NCI-H345 (cell line): ENCODE results near the gene SLC39A13.

ENCODE experiments used
- DNase-seq: peaks from one replicate; lab custom pipeline; 2025; lab: John Stamatoyannopoulos, UW

The SLC39A13 gene

DNA sequence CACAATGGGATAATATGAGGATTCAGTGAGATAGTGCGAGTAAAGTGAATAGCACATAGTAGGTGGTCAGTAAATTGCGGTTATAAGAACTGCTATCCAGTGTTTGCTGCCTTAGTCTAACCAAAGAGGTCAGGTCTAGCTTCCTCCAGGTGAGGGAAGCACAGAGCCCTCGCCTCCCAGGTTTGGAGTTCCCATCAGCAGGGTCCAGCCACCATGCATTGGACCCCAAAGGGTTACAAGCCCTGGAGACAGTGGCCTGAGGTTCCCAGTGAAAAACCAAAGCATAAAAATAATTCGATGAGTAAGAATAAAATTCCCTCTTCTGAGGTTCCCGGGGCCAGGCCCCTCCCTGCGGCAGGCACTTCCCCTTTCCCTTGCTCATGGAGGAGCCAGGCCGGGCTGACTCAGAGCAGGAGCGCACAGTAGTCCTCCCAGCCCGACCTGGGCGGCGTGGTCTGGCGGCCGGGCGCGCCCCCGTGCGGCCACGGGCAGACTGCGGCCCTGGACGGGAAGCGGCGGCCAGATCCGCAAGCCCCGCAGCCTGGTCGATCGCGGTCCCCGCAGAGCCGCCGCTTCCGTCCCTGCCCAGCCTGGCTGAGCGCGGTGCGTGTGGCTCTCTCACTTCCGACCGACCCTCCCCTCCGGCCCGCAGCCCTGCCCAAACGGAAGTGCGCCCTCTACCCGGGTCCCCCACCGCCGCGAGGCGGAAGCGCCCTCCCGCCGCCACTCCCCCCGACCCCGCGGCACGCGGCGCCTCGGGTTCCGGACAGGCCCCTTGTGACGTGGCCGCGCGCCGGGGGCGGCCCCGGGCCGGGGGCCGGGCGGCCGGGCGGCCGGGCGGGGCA is at the start of gene SLC39A13:
Gene SLC39A13 (plus strand): TSS at position 845 of the 845 bp plus-strand sequence. CDS start 1,505 bp downstream, outside the sequence.
- peak; percentile 94 for DNase-seq

DNA sequence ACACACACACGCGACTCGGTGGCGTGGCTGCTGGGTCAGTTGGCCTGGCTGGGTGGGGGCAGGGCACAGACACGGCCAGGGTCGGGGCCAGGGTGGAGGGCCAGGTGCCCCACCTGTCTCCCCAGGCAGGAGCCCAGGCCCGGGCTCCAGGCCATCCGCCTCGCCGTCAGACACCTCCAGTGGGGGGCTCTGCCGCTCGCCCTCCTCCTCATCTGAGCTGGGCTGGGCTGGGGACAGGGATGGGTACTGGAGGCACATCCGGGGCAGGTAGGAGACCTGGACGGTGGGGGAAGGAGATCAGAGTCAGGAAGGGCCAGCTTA is 49.7 kb upstream of the SLC39A13 start:
- no peak for DNase-seq

- no peak for DNase-seq
Measured at GRCh38 chr11:47359162-47359561, 49.2 kb upstream of the SLC39A13 start.

GRCh38 chr11:47359586-47359985 is 48.8 kb upstream of the SLC39A13 start:
- no peak for DNase-seq

- no peak for DNase-seq
Measured at GRCh38 chr11:47360341-47360740, 48.0 kb upstream of the SLC39A13 start.

DNA sequence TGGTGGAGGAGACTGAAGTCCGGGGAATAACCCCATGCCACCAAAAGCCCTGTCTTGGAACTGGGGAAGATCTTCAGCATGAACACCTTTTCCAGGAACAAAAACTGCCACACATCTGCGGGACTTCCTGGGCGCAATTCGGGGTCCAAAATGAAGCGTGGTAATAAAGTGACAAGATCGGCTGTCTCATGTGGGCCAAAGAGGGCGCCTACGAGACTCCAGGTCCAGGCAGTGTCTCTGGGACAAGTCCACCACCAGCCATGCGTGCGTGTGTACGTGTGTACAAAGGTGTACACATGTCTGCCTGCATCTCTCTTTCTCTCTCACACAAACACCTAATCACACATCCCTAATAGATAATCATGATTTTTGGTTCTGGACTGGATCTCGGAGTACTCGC is 47.0 kb upstream of the SLC39A13 start:
- DNase-seq: no peak

GRCh38 chr11:47366020-47366490 is 42.3 kb upstream of the SLC39A13 start:
- DNase-seq: no peak

DNA sequence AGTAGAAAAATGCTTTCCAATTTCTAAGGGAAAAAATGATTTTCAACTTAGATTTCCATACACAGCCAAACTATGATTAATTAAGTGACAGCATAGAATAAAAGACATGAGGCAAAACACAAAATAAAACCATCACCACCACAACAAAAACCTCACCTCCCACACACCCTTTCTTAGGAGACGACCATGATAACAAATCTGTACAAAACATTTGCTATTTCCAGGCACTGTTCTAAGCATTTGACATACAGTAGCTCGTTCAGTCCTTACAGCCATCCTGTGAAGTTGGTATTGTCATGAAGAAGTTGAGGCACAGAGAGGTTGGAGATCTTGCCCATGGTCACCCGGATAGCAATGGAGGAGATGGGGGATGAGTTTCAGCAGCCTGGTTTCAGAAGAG is 38.7 kb upstream of the SLC39A13 start:
- DNase-seq: no peak

- no peak for DNase-seq
Measured at GRCh38 chr11:47372422-47372821, 36.0 kb upstream of the SLC39A13 start.

GRCh38 chr11:47373876-47374719 is 34.3 kb upstream of the SLC39A13 start:
- DNase-seq: peak; percentile 69

DNA sequence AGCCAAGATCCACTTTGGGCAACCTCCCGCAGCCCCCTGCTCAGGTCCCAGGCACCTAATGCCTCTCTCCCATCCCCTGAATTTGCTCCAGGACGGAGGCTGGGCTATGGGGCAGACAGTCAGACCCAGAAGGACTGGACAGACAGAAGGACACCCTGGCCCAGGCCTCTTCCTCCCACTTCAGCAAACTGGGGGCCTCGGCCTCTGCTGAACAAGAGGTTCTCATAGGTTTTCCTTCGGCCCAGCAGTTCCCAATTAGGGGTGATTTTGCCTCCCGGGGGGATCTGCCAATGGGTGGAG is 33.7 kb upstream of the SLC39A13 start:
- no peak for DNase-seq

GRCh38 chr11:47375020-47375419 is 33.4 kb upstream of the SLC39A13 start:
- DNase-seq: no peak

GRCh38 chr11:47375546-47376085 is 32.8 kb upstream of the SLC39A13 start:
- no peak for DNase-seq

DNA sequence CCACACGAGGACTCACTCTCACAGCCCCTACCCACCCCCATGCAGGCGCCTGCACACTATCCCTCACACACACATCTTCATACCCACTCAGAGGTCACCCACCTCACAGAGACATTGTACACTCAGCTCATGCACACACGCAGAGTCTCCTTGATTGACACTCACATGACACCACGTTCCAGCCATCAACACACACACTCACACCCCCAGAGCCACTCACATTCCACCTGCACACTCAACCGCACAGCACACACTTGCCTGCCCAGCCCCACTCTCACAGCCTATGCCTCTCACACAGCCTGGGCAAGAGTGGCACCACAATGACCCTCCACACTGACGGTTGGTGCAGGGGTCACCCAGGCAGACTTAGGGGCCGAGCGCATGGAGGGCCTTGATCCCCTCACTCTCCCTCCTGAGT is 32.3 kb upstream of the SLC39A13 start:
- DNase-seq: no peak

GRCh38 chr11:47376525-47377371 is 31.6 kb upstream of the SLC39A13 start:
- no peak for DNase-seq

DNA sequence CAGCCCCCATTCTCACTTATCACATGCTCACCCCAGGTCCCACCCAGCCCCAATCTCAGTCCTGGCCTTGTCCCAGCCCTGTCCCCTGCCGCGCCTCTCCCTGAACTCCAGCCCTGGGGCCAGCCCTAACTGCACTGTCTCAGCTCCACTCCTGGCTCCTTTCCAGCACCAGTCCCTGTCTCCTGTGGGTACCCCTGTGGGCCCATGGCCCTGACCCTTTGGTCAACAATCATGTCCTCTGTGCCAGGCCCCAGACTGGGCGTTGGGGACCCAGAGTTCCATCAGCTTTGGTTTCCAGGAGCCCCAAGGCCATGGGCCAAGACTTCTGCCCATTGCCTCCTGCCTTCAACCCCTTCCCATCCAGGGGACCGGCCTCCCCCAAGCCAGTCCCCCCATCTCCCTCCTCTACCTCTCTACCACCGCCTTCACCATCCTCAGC is 30.8 kb upstream of the SLC39A13 start:
- DNase-seq: no peak

GRCh38 chr11:47378010-47378835 is 30.2 kb upstream of the SLC39A13 start, which contains the start of gene SPI1:
Gene SPI1, minus strand, starts transcription at chr11:47378547. Its CDS starts 194 bp downstream, at chr11:47378353.
- DNase-seq: no peak

- DNase-seq: no peak
Measured at GRCh38 chr11:47378836-47379170, 29.6 kb upstream of the SLC39A13 start.

DNA sequence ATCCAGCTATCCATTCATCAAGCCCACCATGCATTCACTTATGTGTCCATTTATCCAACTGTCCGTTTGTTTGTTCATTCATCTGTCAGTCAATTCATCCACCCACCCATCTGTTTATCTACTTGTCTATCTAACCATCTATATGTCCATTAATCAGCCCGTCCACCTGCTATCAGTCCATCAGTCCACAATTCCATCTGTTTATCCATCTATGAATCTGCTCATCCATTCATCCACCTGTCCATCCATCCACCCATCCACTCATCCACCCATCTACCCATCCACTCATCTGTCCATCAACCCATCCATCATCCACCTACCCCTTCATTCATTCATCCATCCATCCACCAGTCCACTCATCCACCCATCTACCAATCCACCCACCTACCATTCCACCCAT is 29.1 kb upstream of the SLC39A13 start:
- no peak for DNase-seq

DNA sequence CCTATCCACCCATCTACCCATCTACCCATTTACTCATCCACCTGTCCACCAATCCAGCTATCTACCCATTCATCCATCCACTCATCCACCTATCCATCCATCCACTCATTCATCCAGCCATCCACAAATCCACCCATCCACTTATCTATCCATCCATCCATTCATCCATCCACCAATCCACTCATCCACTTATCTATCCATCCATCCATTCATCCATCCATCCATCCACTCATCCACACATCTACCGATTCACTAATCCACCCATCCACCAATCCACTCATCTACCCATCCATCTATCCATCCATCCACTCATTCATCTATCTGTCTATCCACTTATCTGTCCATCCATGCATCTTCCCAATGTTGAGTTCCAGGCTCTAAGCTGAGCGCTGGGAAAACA is 28.3 kb upstream of the SLC39A13 start:
- no peak for DNase-seq

- DNase-seq: no peak
Measured at GRCh38 chr11:47383071-47383470, 25.3 kb upstream of the SLC39A13 start.
